PC-9 (cell line): ENCODE data around the gene SAMD7. TPM values are rescaled to one million over a fixed set of nuclear protein-coding genes. Genes with fewer than 3 reads are reported as not detected.

ENCODE experiments used
- BruUV-seq: library from RNA; stranded (reverse); fragments of 400-500 nt; replicated peaks from 2 replicates; lab custom pipeline; 2021; lab: Mats Ljungman, UMichigan
- CTCF ChIA-PET: fragments of 300-600 bp; sonication (Branson Sonifier 250); formaldehyde crosslinking; loops from one replicate; lab custom pipeline; 2022; ENCODE audit warnings: antibody characterized with exemption; lab: Charles Lee
- POLR2A ChIA-PET: fragments of 300-600 bp; sonication (Branson Sonifier 250); formaldehyde crosslinking; loops from one replicate; lab custom pipeline; 2022; ENCODE audit warnings: antibody characterized with exemption; ENCODE audit not compliant: unreplicated experiment; lab: Charles Lee
- DNase-seq, 2 experiments: peaks; one replicate each; pipeline versions ENCODE4 v3.0.0 to v3.0.0-alpha.2; 2015 to 2022; ENCODE audit warnings: mixed read lengths in 1 of 2
- H2AFZ ChIP-seq: fragments of 200-600 bp; sonication (generic); 2 replicates; pipeline ENCODE4 v1.8.1; 2017; ENCODE audit warnings: antibody characterized with exemption
- H3F3A ChIP-seq: fragments of 200-600 bp; sonication (generic); 2 replicates; pipeline ENCODE4 v1.8.1; 2017; ENCODE audit warnings: antibody characterized with exemption, mild to moderate bottlenecking, low read depth; ENCODE audit not compliant: insufficient read depth
- H3K27ac ChIP-seq: fragments of 200-600 bp; sonication (generic); 2 replicates; pipeline ENCODE4 v1.6.1; 2016; ENCODE audit warnings: mixed run types
- H3K27me3 ChIP-seq: fragments of 200-600 bp; sonication (generic); 2 replicates; pipeline ENCODE4 v1.6.1; 2016; ENCODE audit warnings: low read depth, mixed run types; ENCODE audit not compliant: insufficient read depth
- H3K36me3 ChIP-seq: fragments of 200-600 bp; sonication (generic); 2 replicates; pipeline ENCODE4 v1.6.1; 2016; ENCODE audit warnings: low read depth, mixed run types
- H3K4me1 ChIP-seq: fragments of 200-600 bp; sonication (generic); replicated peaks from 2 replicates; pipeline ENCODE4 v1.6.1; 2016; ENCODE audit warnings: mixed run types; ENCODE audit not compliant: insufficient read depth
- H3K4me2 ChIP-seq: fragments of 200-600 bp; sonication (generic); 2 replicates; pipeline ENCODE4 v1.6.1; 2017; ENCODE audit warnings: mixed run types
- H3K4me3 ChIP-seq: fragments of 200-600 bp; sonication (generic); 2 replicates; pipeline ENCODE4 v1.6.1; 2016; ENCODE audit warnings: mixed run types
- H3K79me2 ChIP-seq: fragments of 200-600 bp; sonication (generic); 2 replicates; pipeline ENCODE4 v1.6.1; 2017; ENCODE audit warnings: low read depth, mixed run types
- H3K9me2 ChIP-seq: fragments of 200-600 bp; sonication (generic); 2 replicates; pipeline ENCODE4 v1.8.1; 2017; ENCODE audit warnings: mild to moderate bottlenecking; ENCODE audit not compliant: insufficient read depth
- H3K9me3 ChIP-seq: fragments of 200-600 bp; sonication (generic); 2 replicates; pipeline ENCODE4 v1.8.1; 2016; ENCODE audit warnings: low read depth; ENCODE audit not compliant: insufficient read depth
- H4K20me1 ChIP-seq: fragments of 200-600 bp; sonication (generic); 2 replicates; pipeline ENCODE4 v1.8.1; 2017; ENCODE audit not compliant: insufficient read depth
- EZH2 ChIP-seq: fragments of 200-600 bp; sonication (generic); IDR thresholded peaks from 2 replicates; pipeline ENCODE4 v1.8.0; 2017; ENCODE audit warnings: antibody characterized with exemption, low read depth
- intact Hi-C: fragments of 100-400 bp; cut with micrococcal nuclease; formaldehyde crosslinking; loops from one replicate; pipeline ENCODE4 v1.10.0; 2022; ENCODE audit not compliant: unreplicated experiment
- total RNA-seq: library from RNA; stranded (reverse); gene quantifications from 2 replicates; pipeline ENCODE4 v1.2.3, GENCODE V29; 2021
- TF ChIP-seq, protein P1 (sequence below): fragments of 200-600 bp; sonication (generic); conservative IDR thresholded peaks from 2 replicates; pipeline ENCODE4 v1.6.1; 2017; ENCODE audit warnings: mixed run types, antibody characterized with exemption, mild to moderate bottlenecking, moderate library complexity

SAMD7 gene
- total RNA-seq, 1 experiment from 2014 or later: not detected

DNA sequence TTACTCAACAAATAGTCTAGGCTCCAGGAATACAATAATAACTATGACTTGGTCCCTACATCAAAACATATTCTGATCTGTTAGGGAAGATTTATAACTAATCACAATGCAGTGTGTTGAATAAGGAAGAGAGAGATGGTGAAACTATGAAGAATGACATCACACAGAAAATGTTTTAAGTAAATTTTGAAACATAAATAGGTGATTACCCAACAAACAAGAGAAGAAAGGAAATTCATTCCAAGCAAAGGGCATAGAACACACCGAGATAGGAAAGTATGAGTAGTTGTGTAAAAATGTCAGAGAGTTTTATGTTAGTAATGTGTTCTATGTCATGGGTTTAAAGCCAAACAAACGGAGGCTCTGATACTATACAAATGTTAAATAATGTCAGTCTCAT is 68.7 kb downstream of the SAMD7 start:
- intact Hi-C loops: no loop called here
- ChIA-PET CTCF (no interaction called here), POLR2A (no interaction called here)

DNA sequence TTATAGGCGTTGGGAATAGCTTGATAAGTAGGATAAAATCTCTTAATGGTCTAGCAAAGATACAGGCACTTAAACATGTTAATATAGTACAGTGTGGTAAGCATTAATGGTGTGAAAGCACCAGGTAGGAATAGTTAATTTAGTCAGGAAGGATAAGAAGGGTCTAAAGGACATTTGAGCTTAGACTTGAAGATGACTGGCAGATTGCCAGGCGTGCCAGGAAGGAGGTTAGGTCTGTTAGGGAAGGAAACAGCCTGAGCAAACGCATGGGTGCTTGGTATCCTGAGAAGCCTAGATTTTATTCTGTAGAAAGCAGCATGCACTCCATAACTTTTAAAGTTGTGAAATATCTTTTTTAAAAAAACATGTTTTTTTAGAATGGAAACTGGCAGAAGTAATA is 72.9 kb downstream of the SAMD7 start:
- no peak overlapping the region for H3K4me2 ChIP-seq
- DNase-seq: no peak
- peaks cover under 1% of the 10 kb centered on the region for H3F3A ChIP-seq
- no TSS peak for BruUV-seq
- POLR2A ChIA-PET: interaction anchor here (0.6 kb wide), 1 partner anchor 879 kb away, joined by 8 read pairs; no protein-coding TSS in a partner anchor
- no peaks in the 10 kb centered on the region for H3K4me1 ChIP-seq
- H3K4me3 ChIP-seq: no peak overlapping the region
- H3K27me3 ChIP-seq: no peaks in the 10 kb centered on the region
- H3K9me2 ChIP-seq: no peaks in the 10 kb centered on the region
- no peaks in the 10 kb centered on the region for H3K79me2 ChIP-seq
- H3K9me3 ChIP-seq: no peaks in the 10 kb centered on the region
- no peak overlapping the region for H2AFZ ChIP-seq
- H3K27ac ChIP-seq: no peak overlapping the region
- CTCF ChIA-PET: no interaction called here
- peaks cover 4% of the 10 kb centered on the region; the same call in 1 of the 2 replicates for H4K20me1 ChIP-seq
- no peak for TF ChIP-seq EZH2
- TF ChIP-seq, protein P1, sequence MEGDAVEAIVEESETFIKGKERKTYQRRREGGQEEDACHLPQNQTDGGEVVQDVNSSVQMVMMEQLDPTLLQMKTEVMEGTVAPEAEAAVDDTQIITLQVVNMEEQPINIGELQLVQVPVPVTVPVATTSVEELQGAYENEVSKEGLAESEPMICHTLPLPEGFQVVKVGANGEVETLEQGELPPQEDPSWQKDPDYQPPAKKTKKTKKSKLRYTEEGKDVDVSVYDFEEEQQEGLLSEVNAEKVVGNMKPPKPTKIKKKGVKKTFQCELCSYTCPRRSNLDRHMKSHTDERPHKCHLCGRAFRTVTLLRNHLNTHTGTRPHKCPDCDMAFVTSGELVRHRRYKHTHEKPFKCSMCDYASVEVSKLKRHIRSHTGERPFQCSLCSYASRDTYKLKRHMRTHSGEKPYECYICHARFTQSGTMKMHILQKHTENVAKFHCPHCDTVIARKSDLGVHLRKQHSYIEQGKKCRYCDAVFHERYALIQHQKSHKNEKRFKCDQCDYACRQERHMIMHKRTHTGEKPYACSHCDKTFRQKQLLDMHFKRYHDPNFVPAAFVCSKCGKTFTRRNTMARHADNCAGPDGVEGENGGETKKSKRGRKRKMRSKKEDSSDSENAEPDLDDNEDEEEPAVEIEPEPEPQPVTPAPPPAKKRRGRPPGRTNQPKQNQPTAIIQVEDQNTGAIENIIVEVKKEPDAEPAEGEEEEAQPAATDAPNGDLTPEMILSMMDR: no peak
- intact Hi-C loops: no loop called here
- peaks cover 76% of the 10 kb centered on the region for H3K36me3 ChIP-seq

More for the DNA sequence above, 68.7 kb downstream of the SAMD7 start:
- Histone ChIP-seq H3K9me2 (no peaks in the 10 kb centered on the region), H2AFZ (no peak overlapping the region), H3K9me3 (no peaks in the 10 kb centered on the region), H3F3A (no peaks in the 10 kb centered on the region; the same call in none of the 2 replicates), H3K4me1 (no peaks in the 10 kb centered on the region), H3K27me3 (no peaks in the 10 kb centered on the region), H3K4me3 (no peak overlapping the region), H3K36me3 (peaks cover 81% of the 10 kb centered on the region), H4K20me1 (peaks cover 16% of the 10 kb centered on the region), H3K27ac (no peak overlapping the region), H3K4me2 (no peak overlapping the region), H3K79me2 (peaks cover 5% of the 10 kb centered on the region; the same call in 1 of the 2 replicates)
- TF ChIP-seq, protein P1: no peak
- no peak for TF ChIP-seq EZH2
- peak in 1 of 2 experiments; percentile 44 for DNase-seq
- no TSS peak for BruUV-seq

Other genes starting within 250 kb of the SAMD7 start
- gene MECOM, start 247.9 kb upstream of the SAMD7 start, total RNA-seq: 27.3 and 38.7 TPM in 2 replicates
- gene TERC, start 146.5 kb upstream of the SAMD7 start, total RNA-seq: 7.6 and 22.7 TPM in 2 replicates
- 1.5 and 2.4 TPM in 2 replicates for gene ACTRT3, start 142.0 kb upstream of the SAMD7 start, total RNA-seq
- 13.7 and 18.2 TPM in 2 replicates for gene MYNN, start 138.2 kb upstream of the SAMD7 start, total RNA-seq
- 1.3 TPM in 2 replicates for gene LRRIQ4, start 98.7 kb upstream of the SAMD7 start, total RNA-seq
- gene LRRC34, start 98.7 kb upstream of the SAMD7 start, total RNA-seq: 9.6 and 10.3 TPM in 2 replicates
- not detected in 2 replicates for gene LRRC31, start 41.6 kb upstream of the SAMD7 start, total RNA-seq
- gene SEC62, start 55.2 kb downstream of the SAMD7 start, total RNA-seq: 61.8 and 99.6 TPM in 2 replicates
- 11.1 and 12.6 TPM in 2 replicates for gene GPR160, start 126.4 kb downstream of the SAMD7 start, total RNA-seq